ENCODE data around the gene ZMIZ1.

Gene ZMIZ1

GRCh38 chr10:79308016-79308415 lies 239.2 kb downstream of the ZMIZ1 start:
- no peak for TF ChIP-seq ZFX (IDR thresholded peaks at IDR 0.05)
- TF ChIP-seq CTCF (conservative IDR thresholded peaks at IDR 0.05), result no peak
- H3K27ac ChIP-seq, result no peak overlapping the region

- no peak for TF ChIP-seq CTCF (conservative IDR thresholded peaks at IDR 0.05)
- TF ChIP-seq ZFX (IDR thresholded peaks at IDR 0.05), result no peak
- H3K27ac ChIP-seq, result no peak overlapping the region
Observed at GRCh38 chr10:79308969-79309665, 240.4 kb downstream of the ZMIZ1 start.

- TF ChIP-seq ZFX (IDR thresholded peaks at IDR 0.05) (no peak), CTCF (conservative IDR thresholded peaks at IDR 0.05) (no peak)
- H3K27ac ChIP-seq, result no peak overlapping the region
Observed at GRCh38 chr10:79310200-79310865, 241.6 kb downstream of the ZMIZ1 start.

- no peak overlapping the region for H3K27ac ChIP-seq
- no peak for TF ChIP-seq CTCF (conservative IDR thresholded peaks at IDR 0.05)
- TF ChIP-seq ZFX (IDR thresholded peaks at IDR 0.05), result no peak
Observed at GRCh38 chr10:79310911-79311573, 242.3 kb downstream of the ZMIZ1 start.

- H3K27ac ChIP-seq, result no peak overlapping the region
- TF ChIP-seq CTCF (conservative IDR thresholded peaks at IDR 0.05), result no peak
- no peak for TF ChIP-seq ZFX (IDR thresholded peaks at IDR 0.05)
Observed at GRCh38 chr10:79311581-79312407, 243.0 kb downstream of the ZMIZ1 start.

- no peak overlapping the region for H3K27ac ChIP-seq
Observed at GRCh38 chr10:79312601-79313187, 243.9 kb downstream of the ZMIZ1 start.

More at GRCh38 chr10:79312601-79313187, 243.9 kb downstream of the ZMIZ1 start:
- TF ChIP-seq ZFX (IDR thresholded peaks at IDR 0.05), result no peak
- no peak for TF ChIP-seq CTCF (conservative IDR thresholded peaks at IDR 0.05)
